Gastroesophageal sphincter (tissue), 3 donors: Measurements from ENCODE around the gene KCTD16.

Experiments used
- CTCF ChIP-seq, 4 experiments: fragments of 200-600 bp in 2 of 4; fragments of 450-650 bp in 2 of 4; sonication (generic) in 1 of 4; IDR thresholded peaks; one replicate each; pipeline ENCODE4 v1.5.1; 2017 to 2019; ENCODE audit warnings: antibody characterized with exemption in 4 of 4, mild to moderate bottlenecking in 2 of 4, moderate library complexity in 2 of 4
- EP300 ChIP-seq: sonication (generic); formaldehyde crosslinking; IDR thresholded peaks from one replicate; pipeline ENCODE4 v1.6.1; 2017; ENCODE audit warnings: antibody characterized with exemption, mild to moderate bottlenecking
- POLR2A ChIP-seq, 2 donors: fragments of 450-650 bp; IDR thresholded peaks; one replicate each; pipeline ENCODE4 v1.6.1; 2017; ENCODE audit warnings: antibody characterized with exemption in 2 of 2, mild to moderate bottlenecking in 2 of 2, moderate library complexity in 1 of 2
- POLR2AphosphoS5 ChIP-seq: sonication (generic); formaldehyde crosslinking; IDR thresholded peaks from one replicate; pipeline ENCODE4 v1.6.1; 2017; ENCODE audit warnings: antibody characterized with exemption

GRCh38 chr5:144205141-144205551, 34.5 kb downstream of the KCTD16 start:
- no peak for TF ChIP-seq CTCF (IDR thresholded peaks at IDR 0.05)
- TF ChIP-seq POLR2A (IDR thresholded peaks at IDR 0.05): no peak
- TF ChIP-seq POLR2AphosphoS5: no peak
- TF ChIP-seq EP300: no peak
